ENCODE measurements around the gene OGN. TPM values are rescaled to one million over a fixed set of nuclear protein-coding genes. Genes with fewer than 3 reads are reported as not detected.

Gene OGN
- total and polyA plus RNA-seq, 2 donors (not counting 1 experiment from before 2014, with no cell fraction given), result not detected

DNA sequence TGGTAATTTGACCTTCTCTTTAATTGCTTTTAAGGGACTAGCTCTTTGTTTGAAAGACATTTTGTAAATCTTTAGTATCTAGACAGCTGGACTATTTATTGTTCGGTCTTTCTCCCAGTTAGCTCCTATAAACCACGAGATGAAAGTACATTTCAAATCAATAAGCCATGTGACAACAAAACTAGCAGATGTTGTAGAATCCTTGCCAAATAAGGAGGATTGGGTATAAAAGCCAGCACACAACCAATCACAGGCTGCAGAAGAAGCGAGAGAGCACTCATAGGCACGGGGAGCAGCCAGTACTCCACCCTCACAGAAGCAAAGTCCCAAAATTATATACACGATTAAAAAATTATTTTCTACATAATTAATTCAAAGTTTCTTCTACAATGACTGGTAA, 28.0 kb upstream of the OGN start:
- Histone ChIP-seq H2AFZ (ENCODE audit: insufficient read depth, low read depth, low read length, poor library complexity, severe bottlenecking) (no peak overlapping the region), H3K4me1 (ENCODE audit: control insufficient read depth in 2 of 2, insufficient read depth in 2 of 2, low read length in 2 of 2) (no peaks in the 10 kb centered on the region), H3K27me3 (replicated peaks in 1 of 4; ENCODE audit: control extremely low read depth in 1 of 4, control insufficient read depth in 3 of 4, insufficient read depth in 4 of 4, low read length in 3 of 4) (no peaks in the 10 kb centered on the region), H3K27ac (ENCODE audit: low read length in 2 of 2) (no peak overlapping the region), H3K9me3 (ENCODE audit: control extremely low read depth in 1 of 3, control insufficient read depth in 2 of 3, insufficient read depth in 1 of 3, low read length in 2 of 3) (no peaks in the 10 kb centered on the region), H3K9ac (ENCODE audit: low read length) (no peak overlapping the region), H3K36me3 (replicated peaks in 1 of 2; ENCODE audit: control extremely low read depth in 1 of 2, control insufficient read depth in 1 of 2, extremely low read depth in 1 of 2, insufficient read depth in 2 of 2, low read length in 1 of 2) (no peaks in the 10 kb centered on the region), H3K4me2 (replicated peaks; ENCODE audit: low read depth, low read length, poor library complexity, severe bottlenecking) (no peak overlapping the region), H3K4me3 (ENCODE audit: control extremely low read depth in 1 of 5, extremely low read depth in 1 of 5, insufficient read depth in 1 of 5, low read depth in 2 of 5, low read length in 4 of 5) (no peak overlapping the region), H4K20me1 (ENCODE audit: control insufficient read depth, insufficient read depth, low read length, poor library complexity, severe bottlenecking) (no peaks in the 10 kb centered on the region), H3K79me2 (ENCODE audit: control insufficient read depth, insufficient read depth, low read length) (no peaks in the 10 kb centered on the region)
- no peak for DNase-seq
- ATAC-seq (ENCODE audit: low read depth), result no peak
- ChIA-PET CTCF (interaction anchor here (1.1 kb wide), 1 partner anchor 293 kb away, joined by 3 read pairs; no protein-coding TSS in a partner anchor), POLR2A (interaction anchor here (0.7 kb wide), 1 partner anchor 20 kb away, joined by 3 read pairs; no protein-coding TSS in a partner anchor)
- H3K4me3 Mint-ChIP-seq, result no peak overlapping the region
- H3K4me1 Mint-ChIP-seq, result no peaks in the 10 kb centered on the region
- intact Hi-C loops (cut with micrococcal nuclease), result no loop called here
- no peaks in the 10 kb centered on the region for H3K9me3 Mint-ChIP-seq (ENCODE audit: insufficient read depth)
- 100% methylated on average over 1 of the region's 5 CpGs for WGBS (ENCODE audit: insufficient coverage)
- no peak overlapping the region for H3K27ac Mint-ChIP-seq
- no peaks in the 10 kb centered on the region for H3K27me3 Mint-ChIP-seq
- TF ChIP-seq EZH2 (IDR thresholded peaks at IDR 0.05; ENCODE audit: borderline replicate concordance, insufficient read depth, low read depth, low read length, poor library complexity, severe bottlenecking), result no peak
- TF ChIP-seq, protein P1, sequence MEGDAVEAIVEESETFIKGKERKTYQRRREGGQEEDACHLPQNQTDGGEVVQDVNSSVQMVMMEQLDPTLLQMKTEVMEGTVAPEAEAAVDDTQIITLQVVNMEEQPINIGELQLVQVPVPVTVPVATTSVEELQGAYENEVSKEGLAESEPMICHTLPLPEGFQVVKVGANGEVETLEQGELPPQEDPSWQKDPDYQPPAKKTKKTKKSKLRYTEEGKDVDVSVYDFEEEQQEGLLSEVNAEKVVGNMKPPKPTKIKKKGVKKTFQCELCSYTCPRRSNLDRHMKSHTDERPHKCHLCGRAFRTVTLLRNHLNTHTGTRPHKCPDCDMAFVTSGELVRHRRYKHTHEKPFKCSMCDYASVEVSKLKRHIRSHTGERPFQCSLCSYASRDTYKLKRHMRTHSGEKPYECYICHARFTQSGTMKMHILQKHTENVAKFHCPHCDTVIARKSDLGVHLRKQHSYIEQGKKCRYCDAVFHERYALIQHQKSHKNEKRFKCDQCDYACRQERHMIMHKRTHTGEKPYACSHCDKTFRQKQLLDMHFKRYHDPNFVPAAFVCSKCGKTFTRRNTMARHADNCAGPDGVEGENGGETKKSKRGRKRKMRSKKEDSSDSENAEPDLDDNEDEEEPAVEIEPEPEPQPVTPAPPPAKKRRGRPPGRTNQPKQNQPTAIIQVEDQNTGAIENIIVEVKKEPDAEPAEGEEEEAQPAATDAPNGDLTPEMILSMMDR (IDR thresholded peaks at IDR 0.05), result no peak

DNA sequence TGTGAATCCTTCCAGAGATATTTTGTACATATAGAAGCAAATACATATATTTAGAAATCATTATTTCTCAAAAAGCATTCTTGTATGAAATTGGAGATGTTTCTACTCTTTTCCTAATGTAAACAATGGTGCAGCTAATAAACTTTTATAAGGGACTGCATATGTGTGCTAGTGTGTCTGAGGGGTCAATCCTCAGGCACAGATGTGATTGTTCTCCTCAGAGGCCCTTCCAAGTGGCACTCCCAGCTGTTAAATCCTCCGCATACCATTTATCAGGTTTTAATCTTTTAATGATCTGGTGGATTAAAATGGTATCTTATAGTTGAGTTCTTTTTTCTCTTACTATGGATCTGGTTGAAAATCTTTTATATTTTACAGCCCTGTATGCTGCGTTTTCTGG, 25.5 kb upstream of the OGN start:
- no peak overlapping the region for H3K27ac ChIP-seq (ENCODE audit: low read length in 2 of 2)
- Mint-ChIP-seq H3K4me1 (no peaks in the 10 kb centered on the region), H3K27ac (no peak overlapping the region), H3K4me3 (no peak overlapping the region), H3K27me3 (no peaks in the 10 kb centered on the region), H3K9me3 (ENCODE audit: insufficient read depth) (no peaks in the 10 kb centered on the region)
- DNase-seq, result no peak
- H4K20me1 ChIP-seq (ENCODE audit: control insufficient read depth, insufficient read depth, low read length, poor library complexity, severe bottlenecking), result no peaks in the 10 kb centered on the region
- H3K79me2 ChIP-seq (ENCODE audit: control insufficient read depth, insufficient read depth, low read length), result no peaks in the 10 kb centered on the region
- H3K27me3 ChIP-seq (replicated peaks in 1 of 4; ENCODE audit: control extremely low read depth in 1 of 4, control insufficient read depth in 3 of 4, insufficient read depth in 4 of 4, low read length in 3 of 4), result no peaks in the 10 kb centered on the region
- no CpG with 5 or more reads among the region's 2 CpGs for WGBS (ENCODE audit: insufficient coverage)
- CTCF ChIA-PET, result no interaction called here
- no peak overlapping the region for H3K9ac ChIP-seq (ENCODE audit: low read length)
- H3K4me1 ChIP-seq (ENCODE audit: control insufficient read depth in 2 of 2, insufficient read depth in 2 of 2, low read length in 2 of 2), result no peaks in the 10 kb centered on the region
- no peak for TF ChIP-seq EZH2 (IDR thresholded peaks at IDR 0.05; ENCODE audit: borderline replicate concordance, insufficient read depth, low read depth, low read length, poor library complexity, severe bottlenecking)
- TF ChIP-seq, protein P1 (IDR thresholded peaks at IDR 0.05), result no peak
- no peaks in the 10 kb centered on the region for H3K9me3 ChIP-seq (ENCODE audit: control extremely low read depth in 1 of 3, control insufficient read depth in 2 of 3, insufficient read depth in 1 of 3, low read length in 2 of 3)
- H2AFZ ChIP-seq (ENCODE audit: insufficient read depth, low read depth, low read length, poor library complexity, severe bottlenecking), result no peak overlapping the region
- ATAC-seq (ENCODE audit: low read depth), result no peak
- no peaks in the 10 kb centered on the region for H3K36me3 ChIP-seq (replicated peaks in 1 of 2; ENCODE audit: control extremely low read depth in 1 of 2, control insufficient read depth in 1 of 2, extremely low read depth in 1 of 2, insufficient read depth in 2 of 2, low read length in 1 of 2)
- no peak overlapping the region for H3K4me2 ChIP-seq (replicated peaks; ENCODE audit: low read depth, low read length, poor library complexity, severe bottlenecking)
- POLR2A ChIA-PET, result no interaction called here
- no peak overlapping the region for H3K4me3 ChIP-seq (ENCODE audit: control extremely low read depth in 1 of 5, extremely low read depth in 1 of 5, insufficient read depth in 1 of 5, low read depth in 2 of 5, low read length in 4 of 5)
- intact Hi-C loops (cut with micrococcal nuclease), result no loop called here
